Amygdala (tissue), 56 donors: Measurements from ENCODE around the gene RHOV.
"Not testable (repeated sequence)": the region's sequence is repeated elsewhere in the genome, so short reads cannot be mapped to it uniquely, and the experiment has no call there.

Experiments
- DNase-seq, 56 donors: peaks; one replicate each; lab custom pipeline; 2025; lab: John Stamatoyannopoulos, UW

The RHOV gene

GRCh38 chr15:40878785-40879184 is 4.8 kb upstream of the RHOV start:
- DNase-seq, result no peak

GRCh38 chr15:40877694-40878093 is 3.7 kb upstream of the RHOV start:
- no peak for DNase-seq

GRCh38 chr15:40875991-40876730 is 2.1 kb upstream of the RHOV start:
- DNase-seq, result no peak

GRCh38 chr15:40872791-40873693 is 992 bp downstream of the RHOV start:
- DNase-seq, result peak in 1 of 56 donors; percentile 9

GRCh38 chr15:40871749-40872617 is 2.1 kb downstream of the RHOV start:
- DNase-seq, result no peak

- DNase-seq, result no peak
These were observed 3.3 kb downstream of the RHOV start for GRCh38 chr15:40870716-40871115.

GRCh38 chr15:40869686-40870085 is 4.3 kb downstream of the RHOV start:
- DNase-seq, result no peak

- no peak for DNase-seq
These were observed 6.8 kb downstream of the RHOV start for GRCh38 chr15:40867199-40867598.

- no peak for DNase-seq
These were observed 10.3 kb downstream of the RHOV start for GRCh38 chr15:40863660-40864270.

- not testable (repeated sequence) for DNase-seq
These were observed 12.9 kb downstream of the RHOV start for GRCh38 chr15:40861147-40861546.

GRCh38 chr15:40859206-40859851 is 14.7 kb downstream of the RHOV start:
- peak in 32 of 56 donors; percentile 1 to 72 (median 23) for DNase-seq

- no peak for DNase-seq
These were observed 15.3 kb downstream of the RHOV start for GRCh38 chr15:40858706-40859105.

GRCh38 chr15:40857601-40858341 is 16.3 kb downstream of the RHOV start:
- DNase-seq, result peak in 38 of 56 donors; percentile 7 to 60 (median 30)

GRCh38 chr15:40856746-40857145 is 17.3 kb downstream of the RHOV start:
- no peak for DNase-seq

- no peak for DNase-seq
These were observed 18.3 kb downstream of the RHOV start for GRCh38 chr15:40855706-40856234.

- DNase-seq, result no peak
These were observed 19.9 kb downstream of the RHOV start for GRCh38 chr15:40854161-40854560.

GRCh38 chr15:40853241-40853890 is 20.7 kb downstream of the RHOV start:
- no peak for DNase-seq

- DNase-seq, result no peak
These were observed 21.5 kb downstream of the RHOV start for GRCh38 chr15:40852529-40852928.
